Astrocyte of the hippocampus (primary cell): Measurements from ENCODE around the gene ITPR1.

Experiments
- DNase-seq: peaks from one replicate; pipeline ENCODE4 v3.0.0; 2011; ENCODE audit warnings: low read depth, low spot score

Gene ITPR1

GRCh38 chr3:4684117-4684516 lies 191.0 kb downstream of the ITPR1 start:
- no peak for DNase-seq

- no peak for DNase-seq
These were observed 191.8 kb downstream of the ITPR1 start for GRCh38 chr3:4684976-4685375.

- no peak for DNase-seq
These were observed 192.7 kb downstream of the ITPR1 start for GRCh38 chr3:4685673-4686345.

- DNase-seq = no peak
These were observed 193.5 kb downstream of the ITPR1 start for GRCh38 chr3:4686619-4687018.

- peak; percentile 18 for DNase-seq
These were observed 194.0 kb downstream of the ITPR1 start for GRCh38 chr3:4687167-4687566.

- no peak for DNase-seq
These were observed 194.4 kb downstream of the ITPR1 start for GRCh38 chr3:4687596-4687995.

- DNase-seq = no peak
These were observed 195.3 kb downstream of the ITPR1 start for GRCh38 chr3:4688411-4688810.

GRCh38 chr3:4689021-4689420 lies 195.9 kb downstream of the ITPR1 start:
- DNase-seq = no peak

- DNase-seq = no peak
These were observed 197.1 kb downstream of the ITPR1 start for GRCh38 chr3:4690277-4690676.

- no peak for DNase-seq
These were observed 200.5 kb downstream of the ITPR1 start for GRCh38 chr3:4693620-4694019.

- no peak for DNase-seq
These were observed 202.7 kb downstream of the ITPR1 start for GRCh38 chr3:4695846-4696245.

- DNase-seq = no peak
These were observed 203.1 kb downstream of the ITPR1 start for GRCh38 chr3:4696266-4696665.

GRCh38 chr3:4698125-4698821 lies 205.1 kb downstream of the ITPR1 start:
- DNase-seq = no peak

- DNase-seq = no peak
These were observed 209.9 kb downstream of the ITPR1 start for GRCh38 chr3:4703054-4703480.

- DNase-seq = no peak
These were observed 211.4 kb downstream of the ITPR1 start for GRCh38 chr3:4704552-4704951.

- DNase-seq = no peak
These were observed 214.2 kb downstream of the ITPR1 start for GRCh38 chr3:4707324-4707723.

GRCh38 chr3:4708230-4708629 lies 215.1 kb downstream of the ITPR1 start:
- DNase-seq = no peak

- DNase-seq = no peak
These were observed 216.2 kb downstream of the ITPR1 start for GRCh38 chr3:4709341-4709740.

- no peak for DNase-seq
These were observed 217.0 kb downstream of the ITPR1 start for GRCh38 chr3:4710191-4710590.

GRCh38 chr3:4711680-4711992 lies 218.5 kb downstream of the ITPR1 start:
- DNase-seq = no peak

GRCh38 chr3:4712109-4712508 lies 219.0 kb downstream of the ITPR1 start:
- peak; percentile 85 for DNase-seq

- DNase-seq = no peak
These were observed 220.9 kb downstream of the ITPR1 start for GRCh38 chr3:4714045-4714444.

GRCh38 chr3:4716266-4716665 lies 223.1 kb downstream of the ITPR1 start:
- DNase-seq = no peak
